Gastroesophageal sphincter (tissue), 3 donors: Measurements from ENCODE around the gene ZBTB47.

ENCODE experiments used
- EP300 ChIP-seq: sonication (generic); formaldehyde crosslinking; IDR thresholded peaks from one replicate; pipeline ENCODE4 v1.6.1; 2017; ENCODE audit warnings: antibody characterized with exemption, mild to moderate bottlenecking
- POLR2A ChIP-seq, 2 donors: fragments of 450-650 bp; IDR thresholded peaks; one replicate each; pipeline ENCODE4 v1.6.1; 2017; ENCODE audit warnings: antibody characterized with exemption in 2 of 2, mild to moderate bottlenecking in 2 of 2, moderate library complexity in 1 of 2
- POLR2AphosphoS5 ChIP-seq: sonication (generic); formaldehyde crosslinking; IDR thresholded peaks from one replicate; pipeline ENCODE4 v1.6.1; 2017; ENCODE audit warnings: antibody characterized with exemption
- TF ChIP-seq, protein P1 (sequence below), 4 experiments: fragments of 200-600 bp in 2 of 4; fragments of 450-650 bp in 2 of 4; sonication (generic) in 1 of 4; IDR thresholded peaks; one replicate each; pipeline ENCODE4 v1.5.1; 2017 to 2019; ENCODE audit warnings: antibody characterized with exemption in 4 of 4, mild to moderate bottlenecking in 2 of 4, moderate library complexity in 2 of 4

DNA sequence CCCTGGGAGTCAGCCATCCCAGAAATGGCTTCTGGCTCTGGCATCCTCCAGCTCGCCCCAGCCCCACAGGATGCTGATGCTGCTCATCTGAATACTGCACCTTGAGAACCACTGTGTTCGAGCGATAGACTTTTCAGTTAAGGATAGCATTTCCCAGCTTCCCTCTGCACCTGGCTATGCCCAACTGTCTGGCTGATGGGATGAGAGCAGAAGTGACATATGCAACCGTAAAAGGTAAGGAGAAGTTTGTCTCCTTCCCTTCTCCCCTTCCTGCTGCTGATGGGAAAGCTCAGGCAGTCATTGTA is 58.8 kb downstream of the ZBTB47 start:
- no peak for TF ChIP-seq POLR2A (IDR thresholded peaks at IDR 0.05)
- TF ChIP-seq POLR2AphosphoS5, result no peak
- TF ChIP-seq, protein P1, sequence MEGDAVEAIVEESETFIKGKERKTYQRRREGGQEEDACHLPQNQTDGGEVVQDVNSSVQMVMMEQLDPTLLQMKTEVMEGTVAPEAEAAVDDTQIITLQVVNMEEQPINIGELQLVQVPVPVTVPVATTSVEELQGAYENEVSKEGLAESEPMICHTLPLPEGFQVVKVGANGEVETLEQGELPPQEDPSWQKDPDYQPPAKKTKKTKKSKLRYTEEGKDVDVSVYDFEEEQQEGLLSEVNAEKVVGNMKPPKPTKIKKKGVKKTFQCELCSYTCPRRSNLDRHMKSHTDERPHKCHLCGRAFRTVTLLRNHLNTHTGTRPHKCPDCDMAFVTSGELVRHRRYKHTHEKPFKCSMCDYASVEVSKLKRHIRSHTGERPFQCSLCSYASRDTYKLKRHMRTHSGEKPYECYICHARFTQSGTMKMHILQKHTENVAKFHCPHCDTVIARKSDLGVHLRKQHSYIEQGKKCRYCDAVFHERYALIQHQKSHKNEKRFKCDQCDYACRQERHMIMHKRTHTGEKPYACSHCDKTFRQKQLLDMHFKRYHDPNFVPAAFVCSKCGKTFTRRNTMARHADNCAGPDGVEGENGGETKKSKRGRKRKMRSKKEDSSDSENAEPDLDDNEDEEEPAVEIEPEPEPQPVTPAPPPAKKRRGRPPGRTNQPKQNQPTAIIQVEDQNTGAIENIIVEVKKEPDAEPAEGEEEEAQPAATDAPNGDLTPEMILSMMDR (IDR thresholded peaks at IDR 0.05), result no peak
- no peak for TF ChIP-seq EP300
